Liver (tissue), 9 donors: Measurements from ENCODE around the gene SYNPO. TPM values are rescaled to one million over a fixed set of nuclear protein-coding genes. Genes with fewer than 3 reads are reported as not detected.

ENCODE experiments used
- DNase-seq: peaks from one replicate; pipeline ENCODE4 v3.0.0-alpha.2; 2017; ENCODE audit warnings: low spot score
- H3K27ac ChIP-seq, 2 donors: one replicate each; pipeline ENCODE4 v1.7.0; 2013; ENCODE audit warnings: inconsistent platforms in 2 of 2, low read length in 2 of 2, control low read depth in 1 of 2, low read depth in 1 of 2, mild to moderate bottlenecking in 1 of 2
- H3K27me3 ChIP-seq, 4 donors: one replicate each; pipeline versions ENCODE4 v1.6.1 to v1.7.0; 2013; ENCODE audit warnings: low read length in 3 of 4, inconsistent platforms in 1 of 4, mild to moderate bottlenecking in 1 of 4, moderate library complexity in 1 of 4; ENCODE audit not compliant: control insufficient read depth in 4 of 4, insufficient read depth in 4 of 4
- H3K36me3 ChIP-seq, 4 donors: one replicate each; pipeline versions ENCODE4 v1.6.1 to v1.7.0; 2013; ENCODE audit warnings: low read length in 3 of 4, mild to moderate bottlenecking in 3 of 4, low read depth in 1 of 4, moderate library complexity in 1 of 4; ENCODE audit not compliant: control insufficient read depth in 4 of 4, insufficient read depth in 3 of 4
- H3K4me1 ChIP-seq, 4 donors: one replicate each; pipeline versions ENCODE4 v1.6.1 to v1.7.0; 2013; ENCODE audit warnings: low read length in 3 of 4, mild to moderate bottlenecking in 3 of 4, moderate library complexity in 1 of 4; ENCODE audit not compliant: control insufficient read depth in 4 of 4, insufficient read depth in 4 of 4
- H3K4me3 ChIP-seq, 3 donors: one replicate each; pipeline versions ENCODE4 v1.6.1 to v1.7.0; 2013; ENCODE audit warnings: low read length in 3 of 3, control low read depth in 1 of 3, low read depth in 1 of 3, mild to moderate bottlenecking in 1 of 3
- H3K9ac ChIP-seq, 2 donors: one replicate each; pipeline ENCODE4 v1.7.0; 2013; ENCODE audit warnings: low read length in 2 of 2, mild to moderate bottlenecking in 2 of 2, moderate library complexity in 2 of 2, control low read depth in 1 of 2, low read depth in 1 of 2
- H3K9me3 ChIP-seq, 4 donors: one replicate each; pipeline versions ENCODE4 v1.6.1 to v1.7.0; 2013; ENCODE audit warnings: low read length in 3 of 4; ENCODE audit not compliant: control insufficient read depth in 4 of 4
- CTCF ChIP-seq: fragments of 150-350 bp; IDR thresholded peaks from 2 replicates; pipeline ENCODE4 v1.5.1; 2017; ENCODE audit warnings: improper control_type of control experiment, low read depth, low read length; ENCODE audit not compliant: missing input control
- EGR1 ChIP-seq, 2 donors: IDR thresholded peaks; 2 replicates each; pipeline ENCODE4 v1.6.1; 2016 to 2018; ENCODE audit warnings: antibody characterized with exemption in 2 of 2, low read depth in 2 of 2
- FOXA1 ChIP-seq: IDR thresholded peaks from 2 replicates; pipeline ENCODE4 v1.6.1; 2016; ENCODE audit warnings: antibody characterized with exemption
- FOXA2 ChIP-seq: IDR thresholded peaks from 2 replicates; pipeline ENCODE4 v1.6.1; 2016; ENCODE audit warnings: antibody characterized with exemption
- GABPA ChIP-seq, 2 donors: IDR thresholded peaks in 1 of 2; conservative IDR thresholded peaks in 1 of 2; 2 replicates each; pipeline ENCODE4 v1.6.1; 2016; ENCODE audit warnings: antibody characterized with exemption in 2 of 2, mild to moderate bottlenecking in 1 of 2, moderate library complexity in 1 of 2
- HNF4A ChIP-seq, 2 donors: conservative IDR thresholded peaks; 2 replicates each; pipeline ENCODE4 v1.6.1; 2016; ENCODE audit warnings: antibody characterized with exemption in 2 of 2, mild to moderate bottlenecking in 2 of 2
- HNF4G ChIP-seq: IDR thresholded peaks from 2 replicates; pipeline ENCODE4 v1.6.1; 2016; ENCODE audit warnings: antibody characterized with exemption
- JUND ChIP-seq, 2 donors: IDR thresholded peaks; 2 replicates each; pipeline ENCODE4 v1.6.1; 2016; ENCODE audit warnings: antibody characterized with exemption in 2 of 2
- MAX ChIP-seq: IDR thresholded peaks from 2 replicates; pipeline ENCODE4 v1.6.1; 2016; ENCODE audit warnings: antibody characterized with exemption
- NR2F2 ChIP-seq: IDR thresholded peaks from 2 replicates; pipeline ENCODE4 v1.6.1; 2016; ENCODE audit warnings: antibody characterized with exemption
- RAD21 ChIP-seq, 2 donors: IDR thresholded peaks; 2 replicates each; pipeline ENCODE4 v1.6.1; 2016; ENCODE audit warnings: antibody characterized with exemption in 2 of 2, mild to moderate bottlenecking in 2 of 2
- REST ChIP-seq: IDR thresholded peaks from 2 replicates; pipeline ENCODE4 v1.6.1; 2016; ENCODE audit warnings: antibody characterized with exemption, mild to moderate bottlenecking
- RXRA ChIP-seq, 2 donors: IDR thresholded peaks; 2 replicates each; pipeline ENCODE4 v1.6.1; 2017 to 2018; ENCODE audit warnings: antibody characterized with exemption in 2 of 2, mild to moderate bottlenecking in 1 of 2
- SP1 ChIP-seq: IDR thresholded peaks from 2 replicates; pipeline ENCODE4 v1.6.1; 2018; ENCODE audit warnings: antibody characterized with exemption, mild to moderate bottlenecking
- TAF1 ChIP-seq: conservative IDR thresholded peaks from 2 replicates; pipeline ENCODE4 v1.6.1; 2016; ENCODE audit warnings: antibody characterized with exemption, mild to moderate bottlenecking
- ZBTB33 ChIP-seq: IDR thresholded peaks from 2 replicates; pipeline ENCODE4 v1.6.1; 2016; ENCODE audit warnings: antibody characterized with exemption
- WGBS: extraction: QIAGEN DNeasy Blood & Tissue Kit; methylation state at CpG from one replicate; pipeline ENCODE4 v1.1.7; 2013; 5-methylcytosine and 5-hydroxymethylcytosine counted together
- polyA plus RNA-seq, 2 donors: library from polyadenylated mRNA; stranded (reverse) in 1 of 2; unstranded in 1 of 2; fragments of 200-250 nt in 1 of 2; fragments of >200 nt in 1 of 2; fragmentation: Nextera tagmentation in 1 of 2; extraction: Ambion mirVana in 1 of 2; gene quantifications; one replicate each; pipeline versions ENCODE4 v1.2.1 to v1.2.3, GENCODE V29; 2013 to 2015
- total RNA-seq, 2 donors: library from RNA; depleted of rRNA; stranded (reverse); fragments of >200 nt; gene quantifications; one replicate each; pipeline ENCODE4 v1.2.3, GENCODE V29; 2014
- donor health status: healthy.
- donor health status: healthy.
- donor health status: healthy.
- donor health status: healthy.
- donor health status: healthy.

Gene SYNPO
- total and polyA plus RNA-seq, 4 donors = 1.1 to 36.6 (median 10.7) TPM

GRCh38 chr5:150671509-150672236 lies 31.2 kb downstream of the SYNPO start:
- Histone ChIP-seq H3K9ac (no peak overlapping the region), H3K9me3 (no peaks in the 10 kb centered on the region), H3K4me1 (peaks cover 4 to 11% (median 9%) of the 10 kb centered on the region in 4 donors), H3K36me3 (no peaks in the 10 kb centered on the region), H3K4me3 (peak overlapping the region in 2 of 3 donors; percentile 30 to 55), H3K27me3 (no peaks in the 10 kb centered on the region), H3K27ac (no peak overlapping the region)
- WGBS = 8% methylated on average over 51 of the region's 51 CpGs
- no peak for DNase-seq
- TF ChIP-seq GABPA (IDR thresholded peaks at IDR 0.05 in 1 of 2, conservative IDR thresholded peaks at IDR 0.05 in 1 of 2) (no peak), HNF4G (no peak), ZBTB33 (no peak), RXRA (IDR thresholded peaks at IDR 0.05) (no peak), FOXA1 (no peak), JUND (IDR thresholded peaks at IDR 0.05) (no peak), HNF4A (conservative IDR thresholded peaks at IDR 0.05) (no peak), MAX (no peak), TAF1 (no peak), FOXA2 (no peak), CTCF (no peak), SP1 (no peak), NR2F2 (no peak), RAD21 (IDR thresholded peaks at IDR 0.05) (no peak)

- Histone ChIP-seq H3K27me3 (no peaks in the 10 kb centered on the region), H3K4me1 (peaks cover 4 to 11% (median 9%) of the 10 kb centered on the region in 4 donors), H3K27ac (no peak overlapping the region), H3K9me3 (no peaks in the 10 kb centered on the region), H3K36me3 (no peaks in the 10 kb centered on the region), H3K4me3 (peak overlapping the region in 2 of 3 donors; percentile 30 to 55), H3K9ac (no peak overlapping the region)
- DNase-seq = no peak
- 7% methylated on average over 38 of the region's 38 CpGs for WGBS
- TF ChIP-seq EGR1 (IDR thresholded peaks at IDR 0.05; ENCODE audit: low read depth in 2 of 2) (no peak), REST (no peak), HNF4A (conservative IDR thresholded peaks at IDR 0.05) (no peak), RAD21 (IDR thresholded peaks at IDR 0.05) (peak in 1 of 2 donors; percentile 8)
These were observed 31.9 kb downstream of the SYNPO start for GRCh38 chr5:150672237-150672883.
